Endodermal cell (in vitro differentiated cells): ENCODE results near the gene NAV2. TPM values are rescaled to one million over a fixed set of nuclear protein-coding genes. Genes with fewer than 3 reads are reported as not detected.

Experiments used
- DNase-seq: peaks from one replicate; pipeline ENCODE4 v3.0.0-alpha.2; 2017
- H3K27ac ChIP-seq: 2 replicates; pipeline ENCODE4 v1.5.1; 2013; ENCODE audit warnings: mild to moderate bottlenecking, low read depth, low read length, moderate library complexity
- H3K27me3 ChIP-seq: 2 replicates; pipeline ENCODE4 v1.6.1; 2013; ENCODE audit warnings: mild to moderate bottlenecking, low read length, moderate library complexity; ENCODE audit not compliant: insufficient read depth, control insufficient read depth, poor library complexity, severe bottlenecking
- H3K36me3 ChIP-seq: 2 replicates; pipeline ENCODE4 v1.7.0; 2013; ENCODE audit warnings: mild to moderate bottlenecking, low read length, moderate library complexity; ENCODE audit not compliant: control insufficient read depth, insufficient read depth
- H3K4me1 ChIP-seq: one replicate; pipeline ENCODE4 v1.7.0; 2013; ENCODE audit warnings: low read length; ENCODE audit not compliant: control insufficient read depth, insufficient read depth
- H3K4me3 ChIP-seq: 2 replicates; pipeline ENCODE4 v1.5.1; 2013; ENCODE audit warnings: mild to moderate bottlenecking, low read length, moderate library complexity
- H3K9ac ChIP-seq: 2 replicates; pipeline ENCODE4 v1.6.1; 2013; ENCODE audit warnings: mild to moderate bottlenecking, low read length, moderate library complexity; ENCODE audit not compliant: poor library complexity, severe bottlenecking; ENCODE audit errors: extremely low read depth
- H3K9me3 ChIP-seq: 2 replicates; pipeline ENCODE4 v1.6.1; 2013; ENCODE audit warnings: mild to moderate bottlenecking, low read length, moderate library complexity; ENCODE audit not compliant: control insufficient read depth
- H3K27ac Mint-ChIP-seq: 2 replicates; pipeline ENCODE4 v1.8.0; 2020; ENCODE audit warnings: mixed read lengths
- H3K27me3 Mint-ChIP-seq: 2 replicates; pipeline ENCODE4 v1.8.0; 2021; ENCODE audit warnings: mild to moderate bottlenecking, mixed read lengths; ENCODE audit not compliant: insufficient read depth
- H3K36me3 Mint-ChIP-seq: 2 replicates; pipeline ENCODE4 v1.8.0; 2020; ENCODE audit warnings: low read depth, mixed read lengths
- H3K4me1 Mint-ChIP-seq: 2 replicates; pipeline ENCODE4 v1.8.0; 2020; ENCODE audit warnings: mixed read lengths
- H3K4me3 Mint-ChIP-seq: 2 replicates; pipeline ENCODE4 v1.8.0; 2020; ENCODE audit warnings: mild to moderate bottlenecking, moderate library complexity, mixed read lengths
- H3K9me3 Mint-ChIP-seq: 2 replicates; pipeline ENCODE4 v1.8.0; 2020; ENCODE audit warnings: mild to moderate bottlenecking, mixed read lengths
- CTCF ChIP-seq: fragments of 200-600 bp; sonication (generic); conservative IDR thresholded peaks from 2 replicates; pipeline ENCODE4 v1.5.0; 2021; ENCODE audit warnings: antibody characterized with exemption, mild to moderate bottlenecking
- WGBS, 2 experiments: methylation state at CpG; one replicate each; pipeline versions ENCODE4 v1.1.5 to v1.1.7; 2013; ENCODE audit warnings: missing lambda C conversion rate in 2 of 2, mixed read lengths in 1 of 2; ENCODE audit not compliant: insufficient coverage in 1 of 2, insufficient read length in 1 of 2; 5-methylcytosine and 5-hydroxymethylcytosine counted together
- total RNA-seq, 2 donors: library from RNA; stranded (reverse); fragmentation: NEBNext Ultra II Directional in 1 of 2; extraction: Animal tissue kit (Norgen Biotek cat#: 25700) in 1 of 2; gene quantifications; 2 replicates in 1 of 2; 3 replicates in 1 of 2; pipeline ENCODE4 v1.2.1, GENCODE V29; 2021

The NAV2 gene
- total RNA-seq, 2 donors from 2014 or later, result 37.1 to 42.4 TPM

- no peak overlapping the region for H3K4me3 Mint-ChIP-seq
- Histone ChIP-seq H3K9ac (no peak overlapping the region), H3K27me3 (no peaks in the 10 kb centered on the region), H3K4me1 (no peaks in the 10 kb centered on the region), H3K27ac (no peak overlapping the region), H3K9me3 (no peaks in the 10 kb centered on the region), H3K36me3 (peaks cover 28% of the 10 kb centered on the region), H3K4me3 (no peak overlapping the region)
- TF ChIP-seq CTCF, result no peak
- H3K27ac Mint-ChIP-seq, result no peak overlapping the region
- no peaks in the 10 kb centered on the region for H3K9me3 Mint-ChIP-seq
- no peak for DNase-seq
- no peaks in the 10 kb centered on the region for H3K27me3 Mint-ChIP-seq
- 83 to 100% methylated on average over 1 of the region's 1 CpG for WGBS, 2 experiments
- H3K4me1 Mint-ChIP-seq, result peaks cover 11% of the 10 kb centered on the region
- H3K36me3 Mint-ChIP-seq, result peaks cover 80% of the 10 kb centered on the region
These were observed 341.9 kb downstream of the NAV2 start for GRCh38 chr11:20054584-20054983.

- Mint-ChIP-seq H3K27ac (no peak overlapping the region), H3K27me3 (no peaks in the 10 kb centered on the region), H3K36me3 (peaks cover 78% of the 10 kb centered on the region), H3K4me3 (no peak overlapping the region), H3K9me3 (no peaks in the 10 kb centered on the region), H3K4me1 (peaks cover 8% of the 10 kb centered on the region)
- no peaks in the 10 kb centered on the region for H3K27me3 ChIP-seq
- H3K9me3 ChIP-seq, result no peaks in the 10 kb centered on the region
- H3K4me3 ChIP-seq, result no peak overlapping the region
- WGBS, 2 experiments, result 90 to 93% methylated on average over 1 to 2 of the region's 2 CpGs
- no peak for DNase-seq
- peaks cover 28% of the 10 kb centered on the region for H3K36me3 ChIP-seq
- H3K27ac ChIP-seq, result no peak overlapping the region
- TF ChIP-seq CTCF, result no peak
- no peak overlapping the region for H3K9ac ChIP-seq
- no peaks in the 10 kb centered on the region for H3K4me1 ChIP-seq
These were observed 342.7 kb downstream of the NAV2 start for GRCh38 chr11:20055312-20055711.

- H3K27me3 ChIP-seq, result no peaks in the 10 kb centered on the region
- 95 to 100% methylated on average over 1 to 8 of the region's 8 CpGs for WGBS, 2 experiments
- H3K9ac ChIP-seq, result no peak overlapping the region
- Mint-ChIP-seq H3K36me3 (peaks cover 76% of the 10 kb centered on the region), H3K27ac (no peak overlapping the region), H3K4me1 (no peaks in the 10 kb centered on the region), H3K4me3 (no peak overlapping the region), H3K9me3 (no peaks in the 10 kb centered on the region), H3K27me3 (no peaks in the 10 kb centered on the region)
- no peak overlapping the region for H3K4me3 ChIP-seq
- no peaks in the 10 kb centered on the region for H3K4me1 ChIP-seq
- no peak for TF ChIP-seq CTCF
- no peaks in the 10 kb centered on the region for H3K9me3 ChIP-seq
- H3K36me3 ChIP-seq, result peaks cover 28% of the 10 kb centered on the region
- no peak overlapping the region for H3K27ac ChIP-seq
- no peak for DNase-seq
These were observed 343.7 kb downstream of the NAV2 start for GRCh38 chr11:20056109-20056949.
